ENCODE measurements around the gene P2RX1.

P2RX1 gene

DNA sequence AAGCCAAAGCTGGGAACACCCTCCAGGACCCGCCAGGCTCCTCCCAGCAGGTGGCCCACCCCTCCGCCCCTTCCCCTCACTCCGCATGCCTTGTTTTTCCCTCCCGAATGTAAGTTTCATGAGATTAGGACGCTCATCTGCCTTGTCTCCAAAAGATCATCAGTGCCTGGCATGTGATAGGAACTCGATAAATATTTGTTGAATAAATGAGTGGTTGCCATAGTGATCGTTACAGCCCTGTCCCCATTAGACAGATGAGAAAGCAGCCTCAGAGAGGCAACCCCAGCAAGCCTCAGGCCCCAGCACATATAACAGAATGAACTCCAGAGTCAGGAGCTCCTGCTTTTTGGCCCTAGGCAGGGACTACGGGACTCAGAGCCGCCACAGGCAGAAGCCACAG lies 28.5 kb downstream of the P2RX1 start:
- DNase-seq = no peak

DNA sequence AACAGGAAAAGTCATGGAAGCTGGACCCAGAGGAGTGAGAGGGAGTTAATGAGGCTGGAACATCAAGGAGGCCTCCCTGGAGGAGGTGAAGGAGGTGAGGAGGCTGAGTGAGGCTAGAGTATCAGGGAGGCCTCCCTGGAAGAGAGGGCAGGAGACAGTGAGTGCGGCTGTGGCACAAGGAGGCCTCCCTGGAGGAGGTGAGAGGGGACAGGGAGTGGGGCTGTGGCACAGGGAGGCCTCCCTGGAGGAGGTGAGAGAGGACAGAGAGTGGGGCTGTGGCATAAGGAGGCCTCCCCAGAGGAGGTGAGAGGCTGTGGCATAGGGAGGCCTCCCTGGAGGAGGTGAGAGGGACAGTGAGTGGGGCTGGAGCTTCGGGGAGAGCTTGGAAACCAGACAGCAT lies 28.9 kb downstream of the P2RX1 start:
- DNase-seq = no peak

DNA sequence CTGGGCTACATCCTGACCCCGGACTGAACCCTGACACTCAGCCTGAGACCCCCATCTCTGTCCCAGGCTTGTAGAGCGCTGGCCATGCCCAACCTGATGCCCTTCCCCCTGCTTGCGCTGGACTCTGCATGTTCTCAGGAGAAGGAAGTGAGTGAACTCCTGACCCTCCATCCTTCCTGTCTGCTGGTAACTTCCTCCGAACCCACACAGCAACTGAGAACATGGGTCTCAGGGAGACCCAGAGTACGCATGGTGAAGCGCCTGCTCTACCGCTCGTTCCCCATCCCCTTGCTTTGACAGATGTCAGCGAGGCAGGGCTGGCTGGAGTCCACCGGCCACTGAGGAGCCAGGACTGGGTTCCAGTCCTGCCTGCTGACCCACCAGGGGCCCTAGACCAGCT lies 29.5 kb downstream of the P2RX1 start:
- peak in 7 of 14 donors; percentile 16 to 49 (median 27) for DNase-seq

DNA sequence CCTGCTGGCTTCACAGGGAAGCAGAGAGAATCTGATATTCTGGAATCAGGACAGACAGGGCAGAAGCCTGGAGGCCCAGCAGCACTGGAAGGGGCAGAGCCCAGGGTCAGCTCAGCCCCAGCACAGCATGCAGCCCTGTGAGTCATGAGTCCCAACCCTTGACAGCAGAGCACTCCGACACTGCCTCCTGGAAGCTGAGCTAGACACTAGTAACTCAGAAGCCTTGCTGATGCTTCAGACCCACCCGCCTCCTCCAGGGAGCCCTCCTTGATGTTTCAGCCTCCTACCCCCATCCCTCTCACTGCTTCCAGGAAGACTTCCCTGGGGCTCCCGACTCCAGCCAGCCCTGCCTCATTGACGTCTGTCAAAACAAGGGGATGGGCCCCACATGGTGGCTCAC lies 30.3 kb downstream of the P2RX1 start:
- DNase-seq = no peak

DNA sequence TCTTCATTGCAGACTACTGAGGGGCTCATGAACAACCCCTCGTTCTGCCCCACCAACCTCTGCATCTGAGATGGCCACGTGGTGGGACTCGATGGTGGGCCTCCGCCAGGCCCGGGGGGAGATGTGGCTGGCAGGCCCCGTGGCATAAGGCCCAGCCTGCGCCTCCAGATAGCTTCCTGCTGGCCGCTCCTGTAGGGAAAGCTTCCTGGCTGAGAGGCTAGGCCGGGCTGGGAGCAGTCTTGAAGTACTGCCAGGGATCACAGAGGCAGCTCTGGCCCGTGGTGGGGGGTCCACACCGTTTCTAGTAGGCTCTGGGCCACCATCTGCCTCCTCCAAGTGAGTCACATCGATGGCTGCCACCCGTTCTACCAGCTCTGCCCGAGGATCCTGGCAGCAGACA lies 31.0 kb downstream of the P2RX1 start:
- DNase-seq = peak in 2 of 14 donors; percentile 40 to 51

DNA sequence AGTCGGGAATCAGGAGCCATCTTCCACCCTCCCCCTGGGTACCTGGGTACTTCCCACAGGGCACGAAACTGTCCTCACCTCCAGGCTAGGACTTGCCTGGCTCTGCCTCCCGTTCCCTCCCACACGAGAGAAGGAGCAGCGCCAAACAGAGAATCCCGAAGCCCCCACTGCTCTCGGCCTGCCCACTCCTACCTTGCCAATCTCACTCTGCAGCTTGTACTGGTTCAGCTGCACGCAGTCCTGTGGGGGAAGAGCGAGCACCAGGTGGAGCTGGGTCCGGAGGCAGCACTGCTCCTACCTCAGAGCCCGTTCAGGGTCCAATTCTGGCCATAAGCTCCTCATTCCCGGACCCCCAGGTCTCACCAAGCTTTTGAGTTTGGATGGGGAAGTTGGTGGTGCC lies 32.1 kb downstream of the P2RX1 start:
- DNase-seq = no peak

DNA sequence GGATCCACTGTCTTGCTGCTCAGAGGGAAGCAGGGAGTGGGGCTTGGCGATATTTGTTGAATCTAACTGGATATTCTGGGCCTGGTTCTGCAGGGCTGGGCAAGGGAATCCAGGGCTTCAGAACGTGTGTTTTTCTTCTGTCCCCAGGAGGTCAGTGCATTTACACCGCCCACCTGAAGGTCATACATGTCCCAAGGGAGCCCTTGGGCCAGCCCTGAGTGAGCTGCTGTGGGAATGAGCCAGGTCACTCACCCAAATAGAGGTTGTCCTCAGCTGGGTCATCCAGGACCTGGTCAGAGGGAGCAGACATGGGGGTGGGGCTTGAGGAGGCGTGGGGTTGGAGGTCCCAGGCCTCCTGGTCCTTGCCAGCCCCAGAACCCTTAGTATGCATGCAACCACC lies 34.0 kb downstream of the P2RX1 start:
- no peak for DNase-seq

DNA sequence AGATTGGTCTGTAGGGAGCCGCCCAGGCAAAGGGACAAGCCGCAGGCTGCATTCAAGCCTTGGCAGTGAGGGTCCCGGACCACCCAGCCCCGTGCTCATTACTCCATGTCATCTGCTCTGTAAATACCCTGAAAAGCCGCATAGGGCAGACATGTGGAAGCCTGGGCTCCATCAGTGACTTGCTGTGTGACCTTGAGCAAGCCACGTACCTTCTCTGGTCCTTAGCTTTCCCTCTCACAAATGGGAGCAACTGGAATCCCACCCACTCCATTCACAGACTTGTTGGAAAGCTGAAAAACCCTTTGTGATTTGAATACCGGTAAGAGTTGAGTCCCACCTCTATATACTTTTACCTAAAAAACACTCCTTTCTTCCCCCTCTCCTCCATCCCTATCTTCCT lies 35.3 kb downstream of the P2RX1 start:
- DNase-seq = no peak

DNA sequence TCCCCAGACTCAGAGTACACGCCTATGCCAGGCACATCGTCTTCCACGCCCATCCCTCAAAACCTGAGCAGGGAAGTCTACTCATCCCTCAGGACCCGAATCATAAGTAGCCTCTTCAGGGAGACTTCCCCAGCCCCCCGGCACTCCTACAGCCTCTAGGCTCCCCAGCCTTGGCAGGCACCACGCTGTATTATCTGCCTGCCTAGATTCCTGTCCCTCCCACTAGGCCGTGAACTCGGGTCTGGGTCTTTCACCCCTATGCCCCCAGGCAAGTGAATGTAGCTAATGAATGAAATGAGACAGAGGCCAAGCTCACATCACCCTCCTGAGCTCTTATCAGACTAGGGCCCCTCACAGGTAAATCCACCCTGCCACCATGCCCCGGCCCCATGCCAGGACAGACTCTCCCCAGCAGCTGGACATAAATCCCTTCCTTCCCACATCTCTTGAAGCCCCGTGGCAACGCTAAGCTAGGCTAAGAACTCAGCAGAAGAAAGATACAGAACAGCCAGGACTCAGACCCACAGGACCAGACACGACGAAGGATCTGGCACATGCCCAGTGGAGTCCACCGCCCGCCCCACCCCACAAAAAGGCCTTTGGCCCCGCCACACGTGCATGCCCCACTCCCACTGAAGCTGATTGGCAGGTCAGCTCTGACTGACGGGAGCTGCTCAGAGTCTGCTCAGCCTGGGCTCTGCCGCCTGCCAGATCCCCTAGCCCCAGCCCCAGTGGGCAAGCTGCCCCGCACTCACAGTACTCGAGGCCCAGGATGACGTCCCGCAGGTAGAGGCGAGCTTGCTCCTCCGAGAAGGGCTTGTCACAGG lies 36.5 kb downstream of the P2RX1 start:
- DNase-seq = no peak

DNA sequence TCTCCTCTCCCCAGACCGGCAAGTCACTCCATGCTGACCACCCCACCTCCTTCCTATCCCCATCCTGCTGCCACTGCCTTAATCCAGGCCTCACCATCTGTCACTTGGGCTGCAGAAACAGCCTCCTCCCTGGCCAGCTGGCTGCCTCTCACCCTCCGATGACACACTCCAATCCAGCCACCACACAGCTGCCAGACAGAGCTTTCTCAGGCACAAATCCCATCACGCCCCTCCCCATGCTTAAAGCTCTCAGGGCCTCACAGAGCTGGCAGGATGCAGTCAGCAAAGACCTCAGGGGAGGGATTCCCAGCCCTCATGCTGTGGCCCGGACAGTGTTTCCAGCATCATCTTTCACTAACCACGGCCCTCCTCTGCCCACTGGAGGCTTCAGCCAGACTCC lies 37.1 kb downstream of the P2RX1 start:
- peak in 4 of 14 donors; percentile 28 to 61 (median 51) for DNase-seq

DNA sequence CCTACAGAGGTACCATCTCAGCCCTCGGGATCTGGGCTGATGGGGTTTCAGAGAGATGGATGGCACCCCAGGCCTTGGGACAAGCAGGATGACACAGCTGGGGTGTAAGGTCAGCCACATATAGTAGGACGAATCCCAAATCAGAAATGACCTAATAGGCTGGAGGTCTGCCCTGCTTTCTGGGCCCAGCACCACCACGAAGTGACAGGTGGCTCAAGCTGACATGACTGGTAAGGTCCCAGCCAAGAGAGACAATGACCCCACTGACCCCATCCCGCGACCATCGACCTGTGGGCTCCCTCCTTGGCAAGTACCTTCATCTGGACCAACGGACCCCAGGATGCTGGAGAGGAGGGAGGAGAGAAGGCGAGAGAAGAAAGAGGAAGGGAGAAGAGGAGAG lies 39.0 kb downstream of the P2RX1 start:
- DNase-seq = no peak

DNA sequence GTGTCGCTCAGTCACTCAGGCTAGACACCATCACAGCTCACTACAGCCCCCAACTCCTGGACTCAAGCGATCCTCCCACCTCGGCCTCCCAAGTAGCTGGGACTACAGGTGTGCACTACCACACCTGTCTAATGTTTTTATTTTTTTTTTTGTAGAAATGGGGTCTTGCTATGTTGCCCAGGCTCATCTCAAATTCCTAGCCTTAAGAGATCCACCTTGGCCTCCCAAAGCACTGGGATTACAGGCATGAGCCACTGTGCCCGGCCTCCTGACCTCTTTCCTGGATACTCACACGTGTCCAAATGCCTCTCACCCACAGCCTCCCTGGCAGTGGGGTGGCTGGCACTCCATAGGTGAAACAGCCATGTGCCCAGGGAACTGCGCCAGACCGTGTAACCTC lies 40.9 kb downstream of the P2RX1 start:
- no peak for DNase-seq

DNA sequence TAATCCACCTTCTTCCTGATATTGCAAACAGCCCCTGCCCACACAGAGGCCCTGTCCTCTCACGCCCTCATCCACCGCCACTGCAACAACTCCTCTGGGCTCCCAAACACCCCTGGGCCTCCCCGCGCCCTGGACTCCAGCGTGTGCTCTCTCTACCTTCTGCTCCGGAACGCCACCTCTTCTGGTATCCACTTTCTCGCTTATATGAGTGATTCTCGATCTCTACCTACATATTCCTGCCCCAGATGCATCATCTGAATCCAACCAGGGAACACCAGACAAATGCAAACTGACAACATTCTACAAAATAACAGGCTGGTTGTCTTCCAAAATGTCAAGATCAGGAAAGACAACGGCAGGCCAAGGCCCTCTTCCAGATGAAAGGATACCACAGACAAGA lies 42.4 kb downstream of the P2RX1 start:
- DNase-seq = no peak

DNA sequence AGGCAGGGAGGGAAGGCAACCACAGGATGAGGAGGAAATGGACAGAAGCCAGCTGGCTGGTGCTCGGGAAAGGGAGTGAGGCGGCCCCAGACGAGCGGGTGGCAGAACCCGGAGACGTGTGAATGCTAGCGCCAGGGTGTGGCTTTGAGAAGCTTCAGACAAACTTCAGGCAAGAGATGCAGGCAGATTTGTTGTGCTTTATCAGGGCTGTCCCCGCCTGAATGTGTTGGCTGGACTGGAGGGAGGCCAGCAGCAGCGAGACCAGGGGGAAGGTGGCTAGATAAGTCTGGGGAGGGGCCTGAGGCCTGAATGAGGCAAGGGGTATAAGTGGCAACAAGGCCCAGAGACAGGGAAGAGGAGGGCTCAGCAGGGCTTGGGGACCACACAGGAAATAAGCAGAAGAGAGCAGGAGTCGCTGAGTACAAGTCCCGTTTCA lies 45.4 kb downstream of the P2RX1 start:
- no peak for DNase-seq

DNA sequence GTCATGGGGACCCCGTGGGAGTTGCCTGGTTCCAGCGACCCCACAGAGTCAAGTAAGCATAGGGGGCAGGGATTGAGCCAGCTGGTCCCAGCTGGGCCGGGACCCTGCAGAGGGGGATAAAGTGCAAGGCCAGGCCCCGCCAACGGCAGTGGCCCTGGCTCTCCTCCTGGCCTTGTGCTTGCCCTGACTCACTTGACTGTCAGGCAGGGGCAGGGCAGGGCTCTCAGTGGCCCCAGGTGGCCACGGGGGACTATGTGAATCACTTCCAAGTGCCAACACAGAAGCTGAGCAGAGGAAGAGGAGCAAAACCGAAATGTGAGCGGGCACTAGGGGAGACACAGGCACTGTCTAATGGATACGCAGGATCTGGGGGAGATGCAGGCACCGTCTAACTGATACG lies 48.7 kb downstream of the P2RX1 start:
- no peak for DNase-seq

DNA sequence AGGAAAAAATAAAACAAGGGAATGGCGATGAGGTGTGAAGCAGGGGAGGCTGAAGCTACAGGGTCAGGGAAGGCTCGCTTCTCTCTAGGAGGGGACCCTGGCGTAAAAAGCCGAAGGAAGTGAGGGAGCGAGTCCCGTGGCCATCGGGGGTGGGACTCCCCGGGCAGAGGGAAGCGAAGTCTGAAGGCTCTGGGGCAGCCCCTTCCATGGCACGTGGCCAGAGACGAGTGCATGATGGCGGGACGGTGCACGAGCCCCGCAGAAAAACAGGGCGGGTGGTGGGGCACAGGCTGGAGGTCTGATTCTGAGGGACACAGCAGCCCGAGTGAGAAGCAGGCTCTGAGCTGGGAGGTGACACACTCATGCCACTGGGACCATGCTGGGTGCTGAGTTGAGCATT lies 49.2 kb downstream of the P2RX1 start:
- DNase-seq = no peak

DNA sequence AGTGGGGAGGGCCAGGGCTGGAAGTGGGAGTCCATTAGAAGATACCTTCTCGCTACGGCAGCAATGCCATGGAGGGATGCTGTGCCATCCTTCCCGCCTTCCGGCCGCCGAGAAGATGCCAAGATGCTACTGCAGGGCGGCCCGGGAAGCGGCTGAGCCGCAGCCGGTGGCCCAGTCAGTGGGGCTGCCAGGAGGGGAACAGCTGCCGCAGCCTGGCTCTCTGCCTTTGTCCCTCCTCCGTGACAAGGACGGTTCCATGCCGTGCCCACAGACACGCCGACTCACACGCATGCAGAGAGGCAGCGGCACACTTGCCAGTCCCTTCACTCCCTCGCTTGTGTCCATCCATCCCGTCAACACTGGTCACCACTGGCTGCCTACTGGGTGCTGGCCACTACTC lies 50.0 kb downstream of the P2RX1 start:
- DNase-seq = peak in 1 of 14 donors; percentile 63

DNA sequence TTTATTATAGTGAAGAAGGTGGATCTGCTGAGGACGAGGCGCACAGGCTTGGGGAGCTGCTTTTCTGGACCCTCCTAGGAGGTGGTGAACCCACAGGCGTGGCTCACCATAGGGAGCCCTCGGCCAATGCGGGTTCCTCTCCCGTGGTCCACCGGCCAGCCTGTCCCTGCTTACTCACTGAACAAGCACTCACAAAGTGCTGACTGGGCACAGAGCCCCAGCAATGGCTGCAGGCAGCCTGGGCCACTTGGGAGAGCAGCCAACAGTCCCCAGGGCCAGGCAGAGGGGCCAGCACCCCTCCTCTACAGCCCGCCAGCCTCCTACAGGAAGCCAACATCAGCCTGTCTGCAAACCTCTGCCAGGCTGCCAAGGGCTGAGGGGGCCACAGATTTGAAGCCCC lies 51.1 kb downstream of the P2RX1 start:
- DNase-seq = peak in 6 of 14 donors; percentile 23 to 47 (median 33)

DNA sequence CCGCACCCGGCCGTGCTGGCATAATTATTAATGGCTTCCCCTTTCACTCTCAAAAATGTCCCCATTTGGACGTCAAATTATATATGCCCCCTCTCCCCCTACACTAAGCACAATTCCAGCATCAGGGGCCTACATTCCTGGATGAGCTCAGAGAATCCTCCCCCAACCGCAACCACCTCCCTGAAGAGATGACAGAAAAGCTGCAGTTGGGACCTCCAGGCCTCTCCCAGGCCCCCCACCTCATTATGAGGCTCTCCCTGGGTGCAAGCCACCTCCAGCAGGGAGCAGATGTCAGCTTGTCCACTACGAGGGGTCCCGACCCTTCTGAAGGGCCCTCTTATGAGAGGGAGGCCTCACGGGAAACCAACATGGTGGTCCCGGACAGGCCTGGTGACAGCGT lies 51.7 kb downstream of the P2RX1 start:
- DNase-seq = no peak

DNA sequence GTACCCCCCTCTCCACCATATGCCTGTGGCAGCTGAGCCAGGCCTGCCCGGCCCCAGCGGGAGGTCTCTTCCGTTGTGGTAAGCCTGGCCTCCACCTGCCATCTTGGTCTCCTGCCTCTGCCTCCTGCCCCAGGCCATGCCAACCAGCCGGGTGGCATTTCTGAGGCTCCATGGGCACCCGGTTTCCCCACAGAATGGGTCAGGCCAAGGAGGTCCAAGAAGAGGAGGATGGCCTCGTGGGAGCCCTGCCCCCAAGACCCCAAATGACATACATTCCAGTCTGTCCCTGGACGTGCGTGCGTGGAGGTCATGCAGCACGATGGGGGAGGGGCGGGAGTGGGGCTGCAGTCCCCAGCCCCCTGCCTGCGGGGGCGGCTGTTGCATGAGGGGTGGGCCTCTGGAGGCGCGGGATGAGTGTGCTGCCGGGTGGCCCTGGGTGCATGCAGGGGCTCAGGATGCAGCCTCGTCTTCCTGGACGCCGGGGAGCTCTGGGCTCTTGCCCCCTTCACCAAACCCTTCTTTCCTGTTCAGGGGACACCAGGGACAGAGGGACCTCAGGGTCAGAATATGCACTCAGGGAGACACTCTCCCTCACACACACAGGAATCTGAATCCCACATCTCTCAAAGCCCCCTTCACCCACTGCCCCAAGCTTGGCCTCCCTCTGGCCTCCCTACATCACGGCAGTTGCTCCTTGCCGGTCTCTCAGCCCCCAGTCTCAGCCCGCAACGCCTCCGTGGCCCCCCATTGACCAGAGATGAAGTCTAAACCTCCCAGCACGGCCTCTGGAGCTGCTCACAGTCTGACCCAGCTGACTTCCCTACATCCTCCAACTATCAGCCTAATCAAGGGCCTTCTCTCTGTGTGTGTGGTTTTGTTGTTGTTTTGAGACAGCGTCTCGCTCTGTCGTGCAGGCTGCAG lies 54.2 kb downstream of the P2RX1 start:
- no peak for DNase-seq

DNA sequence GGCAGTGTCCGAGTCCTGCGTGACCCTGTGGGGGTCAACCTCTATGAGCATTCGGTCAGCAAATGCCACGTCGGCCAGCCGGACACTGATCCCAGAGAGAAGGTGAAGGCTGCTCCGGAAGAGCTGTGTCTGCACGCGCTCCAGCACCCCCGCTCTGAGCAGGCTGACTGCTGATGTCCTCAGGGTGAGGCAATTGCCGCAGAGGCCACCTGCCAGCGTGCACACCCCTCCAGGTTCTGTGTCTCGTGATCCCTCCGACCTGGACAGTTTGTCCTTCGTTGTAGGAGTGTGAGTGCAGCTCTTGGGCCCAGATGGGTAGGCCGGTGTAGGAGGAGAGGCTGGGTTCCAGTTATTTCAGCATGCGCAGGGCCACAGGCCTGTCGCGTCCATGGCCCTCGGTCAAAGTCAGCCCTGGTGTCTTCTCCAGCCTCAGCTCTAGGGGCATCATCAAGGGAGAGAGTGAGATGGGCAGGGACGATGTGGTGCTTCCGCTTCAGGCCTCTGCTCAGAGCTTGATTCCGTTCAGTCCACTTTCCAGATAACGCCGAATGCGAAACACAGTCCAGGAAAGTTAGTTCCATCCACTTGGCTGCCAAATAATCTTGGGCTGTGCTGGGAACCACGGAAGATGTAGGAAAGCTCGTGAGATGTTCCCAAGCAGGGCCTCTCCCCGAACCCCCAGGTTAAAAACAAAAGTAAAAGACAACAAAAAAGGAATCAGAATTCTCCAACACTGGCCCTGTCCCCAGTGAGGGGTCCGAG lies 55.1 kb downstream of the P2RX1 start:
- no peak for DNase-seq

DNA sequence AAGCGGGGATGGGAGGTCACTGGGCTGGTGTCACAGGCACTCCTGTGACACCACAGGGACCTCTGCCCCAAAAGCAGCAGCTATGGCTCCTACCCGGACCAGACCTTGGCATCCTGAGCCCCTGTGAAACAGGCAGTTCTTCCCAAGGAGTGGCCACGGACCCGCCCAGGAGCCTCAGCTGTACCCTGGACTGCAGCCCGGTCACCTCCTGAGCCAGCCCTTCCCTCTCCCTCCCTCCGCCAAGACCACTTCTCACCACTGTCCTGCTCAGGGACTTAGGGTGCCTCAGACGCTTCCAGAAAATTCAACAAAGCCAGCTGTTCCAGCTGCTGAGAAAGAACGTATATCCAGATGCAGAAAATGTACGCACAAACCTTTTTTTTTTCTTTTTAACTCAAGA lies 56.3 kb downstream of the P2RX1 start:
- DNase-seq = no peak

All from C1 segment of cervical spinal cord (tissue), 14 donors.